ENCODE measurements around the gene MIB2. TPM values are rescaled to one million over a fixed set of nuclear protein-coding genes. Genes with fewer than 3 reads are reported as not detected.

MIB2 gene
- polyA plus RNA-seq, 1 donor from 2014 or later, result 106 TPM

DNA sequence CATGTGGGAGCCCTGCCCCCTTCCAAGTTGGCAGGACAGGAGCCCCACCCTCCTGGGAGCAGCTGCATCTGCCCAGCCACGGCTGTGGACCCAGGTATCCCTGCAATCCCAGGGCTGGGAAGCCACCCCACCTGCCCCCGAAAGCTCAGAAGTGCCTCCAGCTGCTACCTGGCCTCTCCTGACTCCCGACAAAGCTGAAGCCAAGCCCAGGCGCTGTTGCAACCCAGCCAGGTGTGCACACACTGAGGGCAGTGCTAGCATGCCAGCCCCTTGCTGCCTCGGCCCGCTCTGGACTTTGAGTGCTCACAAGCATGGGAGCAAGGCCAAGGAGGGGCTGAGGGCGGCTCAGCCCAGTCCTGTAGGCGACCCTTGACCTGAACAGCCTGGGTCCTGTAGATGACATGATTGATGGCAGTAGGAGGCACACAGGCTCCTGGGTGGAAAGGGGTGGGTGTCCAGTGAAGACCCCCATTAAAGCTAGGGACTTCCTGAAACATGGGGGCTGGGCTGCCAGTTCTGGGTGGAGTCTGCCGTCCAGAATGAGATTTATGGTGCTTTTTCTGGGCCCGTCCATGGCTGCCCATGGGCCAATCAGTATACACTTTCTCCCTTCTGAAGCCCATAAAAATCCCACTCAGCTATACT, 37.8 kb upstream of the MIB2 start:
- Histone ChIP-seq H3K9me2 (ENCODE audit: insufficient read depth, low read length) (no peaks in the 10 kb centered on the region), H3F3A (ENCODE audit: insufficient read depth, low read length, poor library complexity, severe bottlenecking) (no peaks in the 10 kb centered on the region), H3K4me2 (ENCODE audit: low read length) (no peak overlapping the region), H3K9me3 (ENCODE audit: low read length) (no peaks in the 10 kb centered on the region), H3K4me3 (ENCODE audit: low read length) (no peak overlapping the region), H3K9ac (ENCODE audit: low read length) (no peak overlapping the region), H3K79me2 (replicated peaks; ENCODE audit: insufficient read depth, low read length) (peaks cover 14% of the 10 kb centered on the region), H3K27me3 (ENCODE audit: insufficient read depth, low read depth, low read length) (peaks cover 4% of the 10 kb centered on the region), H3K36me3 (ENCODE audit: insufficient read depth, low read length) (no peaks in the 10 kb centered on the region), H2AFZ (ENCODE audit: low read depth, low read length) (no peak overlapping the region), H3K27ac (ENCODE audit: low read length) (no peak overlapping the region), H4K20me1 (ENCODE audit: insufficient read depth) (no peaks in the 10 kb centered on the region)
- TF ChIP-seq POLR2AphosphoS5 (IDR thresholded peaks at IDR 0.05) (no peak), EP300 (conservative IDR thresholded peaks at IDR 0.05; ENCODE audit: poor library complexity, severe bottlenecking) (no peak), SMC3 (conservative IDR thresholded peaks at IDR 0.05; ENCODE audit: poor library complexity) (no peak), RAD21 (conservative IDR thresholded peaks at IDR 0.05) (no peak), EZH2 (IDR thresholded peaks at IDR 0.05; ENCODE audit: borderline replicate concordance, insufficient read depth, low read length, poor library complexity, severe bottlenecking) (no peak), TAF1 (IDR thresholded peaks at IDR 0.05; ENCODE audit: low read depth) (no peak), MXI1 (conservative IDR thresholded peaks at IDR 0.05; ENCODE audit: poor library complexity, severe bottlenecking) (no peak)
- TF ChIP-seq, protein P1, sequence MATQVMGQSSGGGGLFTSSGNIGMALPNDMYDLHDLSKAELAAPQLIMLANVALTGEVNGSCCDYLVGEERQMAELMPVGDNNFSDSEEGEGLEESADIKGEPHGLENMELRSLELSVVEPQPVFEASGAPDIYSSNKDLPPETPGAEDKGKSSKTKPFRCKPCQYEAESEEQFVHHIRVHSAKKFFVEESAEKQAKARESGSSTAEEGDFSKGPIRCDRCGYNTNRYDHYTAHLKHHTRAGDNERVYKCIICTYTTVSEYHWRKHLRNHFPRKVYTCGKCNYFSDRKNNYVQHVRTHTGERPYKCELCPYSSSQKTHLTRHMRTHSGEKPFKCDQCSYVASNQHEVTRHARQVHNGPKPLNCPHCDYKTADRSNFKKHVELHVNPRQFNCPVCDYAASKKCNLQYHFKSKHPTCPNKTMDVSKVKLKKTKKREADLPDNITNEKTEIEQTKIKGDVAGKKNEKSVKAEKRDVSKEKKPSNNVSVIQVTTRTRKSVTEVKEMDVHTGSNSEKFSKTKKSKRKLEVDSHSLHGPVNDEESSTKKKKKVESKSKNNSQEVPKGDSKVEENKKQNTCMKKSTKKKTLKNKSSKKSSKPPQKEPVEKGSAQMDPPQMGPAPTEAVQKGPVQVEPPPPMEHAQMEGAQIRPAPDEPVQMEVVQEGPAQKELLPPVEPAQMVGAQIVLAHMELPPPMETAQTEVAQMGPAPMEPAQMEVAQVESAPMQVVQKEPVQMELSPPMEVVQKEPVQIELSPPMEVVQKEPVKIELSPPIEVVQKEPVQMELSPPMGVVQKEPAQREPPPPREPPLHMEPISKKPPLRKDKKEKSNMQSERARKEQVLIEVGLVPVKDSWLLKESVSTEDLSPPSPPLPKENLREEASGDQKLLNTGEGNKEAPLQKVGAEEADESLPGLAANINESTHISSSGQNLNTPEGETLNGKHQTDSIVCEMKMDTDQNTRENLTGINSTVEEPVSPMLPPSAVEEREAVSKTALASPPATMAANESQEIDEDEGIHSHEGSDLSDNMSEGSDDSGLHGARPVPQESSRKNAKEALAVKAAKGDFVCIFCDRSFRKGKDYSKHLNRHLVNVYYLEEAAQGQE (IDR thresholded peaks at IDR 0.05; ENCODE audit: borderline replicate concordance), result no peak
- TF ChIP-seq, protein P2, sequence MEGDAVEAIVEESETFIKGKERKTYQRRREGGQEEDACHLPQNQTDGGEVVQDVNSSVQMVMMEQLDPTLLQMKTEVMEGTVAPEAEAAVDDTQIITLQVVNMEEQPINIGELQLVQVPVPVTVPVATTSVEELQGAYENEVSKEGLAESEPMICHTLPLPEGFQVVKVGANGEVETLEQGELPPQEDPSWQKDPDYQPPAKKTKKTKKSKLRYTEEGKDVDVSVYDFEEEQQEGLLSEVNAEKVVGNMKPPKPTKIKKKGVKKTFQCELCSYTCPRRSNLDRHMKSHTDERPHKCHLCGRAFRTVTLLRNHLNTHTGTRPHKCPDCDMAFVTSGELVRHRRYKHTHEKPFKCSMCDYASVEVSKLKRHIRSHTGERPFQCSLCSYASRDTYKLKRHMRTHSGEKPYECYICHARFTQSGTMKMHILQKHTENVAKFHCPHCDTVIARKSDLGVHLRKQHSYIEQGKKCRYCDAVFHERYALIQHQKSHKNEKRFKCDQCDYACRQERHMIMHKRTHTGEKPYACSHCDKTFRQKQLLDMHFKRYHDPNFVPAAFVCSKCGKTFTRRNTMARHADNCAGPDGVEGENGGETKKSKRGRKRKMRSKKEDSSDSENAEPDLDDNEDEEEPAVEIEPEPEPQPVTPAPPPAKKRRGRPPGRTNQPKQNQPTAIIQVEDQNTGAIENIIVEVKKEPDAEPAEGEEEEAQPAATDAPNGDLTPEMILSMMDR (IDR thresholded peaks at IDR 0.05; ENCODE audit: poor library complexity, severe bottlenecking), result no peak

DNA sequence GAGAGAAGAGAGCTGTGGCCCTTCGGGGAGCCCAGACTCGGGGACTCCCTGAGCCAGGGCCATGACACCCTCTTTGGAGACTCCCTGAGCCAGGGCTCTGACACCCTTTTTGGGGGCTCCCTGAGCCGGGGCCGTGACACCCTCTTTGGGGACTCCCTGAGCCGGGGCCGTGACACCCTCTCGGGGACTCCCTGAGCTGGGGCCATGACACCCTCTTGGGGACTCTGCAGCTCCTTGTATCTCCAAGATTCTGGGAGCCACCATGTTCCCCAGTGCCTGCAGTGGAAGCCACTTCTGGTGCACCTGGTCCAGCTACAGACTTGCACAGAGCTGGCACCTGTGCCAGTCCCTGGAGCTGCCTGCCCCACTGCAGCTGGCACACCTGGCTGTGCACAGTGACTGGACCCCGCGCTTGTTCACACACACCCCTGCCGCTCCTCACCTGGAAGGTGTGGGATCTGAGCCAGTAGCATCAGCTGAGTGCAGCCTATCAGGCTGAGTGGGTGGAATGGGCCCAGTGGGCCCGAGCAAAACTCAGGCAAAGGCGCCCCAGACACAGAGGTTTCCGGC, 36.8 kb upstream of the MIB2 start:
- Histone ChIP-seq H3K79me2 (replicated peaks; ENCODE audit: insufficient read depth, low read length) (peaks cover 4% of the 10 kb centered on the region), H3K4me3 (ENCODE audit: low read length) (no peak overlapping the region), H3K9me3 (ENCODE audit: low read length) (no peaks in the 10 kb centered on the region), H4K20me1 (ENCODE audit: insufficient read depth) (no peaks in the 10 kb centered on the region), H2AFZ (ENCODE audit: low read depth, low read length) (no peak overlapping the region), H3K27ac (ENCODE audit: low read length) (no peak overlapping the region), H3K27me3 (ENCODE audit: insufficient read depth, low read depth, low read length) (peaks cover 4% of the 10 kb centered on the region), H3K9ac (ENCODE audit: low read length) (no peak overlapping the region), H3F3A (ENCODE audit: insufficient read depth, low read length, poor library complexity, severe bottlenecking) (no peaks in the 10 kb centered on the region), H3K9me2 (ENCODE audit: insufficient read depth, low read length) (no peaks in the 10 kb centered on the region), H3K4me2 (ENCODE audit: low read length) (no peak overlapping the region), H3K36me3 (ENCODE audit: insufficient read depth, low read length) (no peaks in the 10 kb centered on the region)
- TF ChIP-seq RAD21 (conservative IDR thresholded peaks at IDR 0.05), result no peak
- no peak for TF ChIP-seq EP300 (conservative IDR thresholded peaks at IDR 0.05; ENCODE audit: poor library complexity, severe bottlenecking)
- no peak for TF ChIP-seq TAF1 (IDR thresholded peaks at IDR 0.05; ENCODE audit: low read depth)
- no peak for TF ChIP-seq MXI1 (conservative IDR thresholded peaks at IDR 0.05; ENCODE audit: poor library complexity, severe bottlenecking)
- TF ChIP-seq POLR2AphosphoS5 (IDR thresholded peaks at IDR 0.05), result no peak
- TF ChIP-seq, protein P1 (IDR thresholded peaks at IDR 0.05; ENCODE audit: borderline replicate concordance), result no peak
- TF ChIP-seq SMC3 (conservative IDR thresholded peaks at IDR 0.05; ENCODE audit: poor library complexity), result no peak
- TF ChIP-seq, protein P2 (IDR thresholded peaks at IDR 0.05; ENCODE audit: poor library complexity, severe bottlenecking), result no peak
- no peak for TF ChIP-seq EZH2 (IDR thresholded peaks at IDR 0.05; ENCODE audit: borderline replicate concordance, insufficient read depth, low read length, poor library complexity, severe bottlenecking)
